HG02840 (cell line): ENCODE data around the gene CNTN1.

ENCODE experiments used
- ATAC-seq: cut with Tn5 transposase; IDR thresholded peaks from one replicate; pipeline ENCODE4 v1.9.1; 2021; ENCODE audit warnings: mild to moderate bottlenecking, moderate library complexity, moderate number of reproducible peaks; ENCODE audit not compliant: unreplicated experiment, low FRiP score

Gene CNTN1

DNA sequence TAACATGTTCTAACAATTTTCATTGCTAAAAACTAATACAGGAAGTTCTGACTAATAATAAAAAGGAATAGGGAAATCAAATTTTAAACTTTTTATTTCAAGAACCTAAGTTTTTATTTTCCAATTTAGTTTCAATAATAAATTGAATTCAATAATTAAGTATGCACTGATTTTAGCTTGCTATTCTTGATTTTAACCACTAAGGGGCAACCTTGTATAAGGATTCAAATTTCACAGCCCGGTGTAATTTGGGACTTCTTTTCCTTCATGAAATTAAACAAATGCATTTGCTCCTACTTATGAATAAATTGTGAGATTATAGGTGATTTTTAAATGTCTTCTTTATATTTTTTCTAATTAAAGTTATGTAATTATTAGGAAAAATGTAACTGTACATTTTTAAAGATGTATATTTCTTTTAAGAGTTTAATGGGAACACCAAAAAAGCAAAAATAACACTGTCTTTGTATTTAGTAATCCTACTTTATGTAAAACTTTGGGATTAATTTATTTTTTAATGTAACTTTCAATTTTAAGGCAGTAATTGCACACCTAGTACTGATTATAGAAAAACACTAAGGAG, 254.5 kb downstream of the CNTN1 start:
- ATAC-seq: no peak

DNA sequence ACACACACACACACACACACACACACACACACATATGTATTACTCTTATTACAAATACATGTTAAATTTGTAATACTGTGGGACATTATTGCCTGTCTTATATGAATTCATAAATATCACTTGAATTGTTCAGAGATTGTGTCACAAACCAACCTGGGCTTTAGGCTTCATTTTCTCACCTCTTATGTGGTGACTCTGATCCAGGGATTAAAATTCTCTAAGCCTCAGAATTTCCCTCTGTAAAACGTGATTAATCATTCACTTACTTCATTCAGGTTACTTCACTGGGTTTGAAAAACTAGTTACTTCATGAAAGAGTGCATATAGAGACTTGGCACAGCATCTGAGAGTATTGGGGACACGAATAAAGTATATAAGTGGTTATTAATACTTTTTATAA, 255.6 kb downstream of the CNTN1 start:
- ATAC-seq: no peak

DNA sequence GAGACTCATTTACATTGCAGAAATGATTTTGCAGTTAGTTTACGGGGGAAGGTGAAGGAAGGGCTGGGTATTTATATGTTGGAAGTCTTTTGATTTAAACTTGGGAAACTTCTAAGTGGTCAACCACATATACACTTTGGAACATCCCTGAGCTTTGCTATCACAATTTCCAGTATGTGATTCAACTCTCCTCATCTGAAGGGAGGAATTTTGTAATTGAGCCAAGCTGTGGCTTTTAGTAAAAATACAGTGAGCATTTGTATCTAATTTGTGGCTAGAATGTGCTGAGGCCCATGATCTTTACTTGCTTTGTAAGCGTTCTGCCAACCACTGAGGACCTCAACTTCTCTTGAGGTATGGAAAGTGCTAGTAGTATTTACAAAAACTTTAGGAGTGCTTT, 260.8 kb downstream of the CNTN1 start:
- no peak for ATAC-seq

DNA sequence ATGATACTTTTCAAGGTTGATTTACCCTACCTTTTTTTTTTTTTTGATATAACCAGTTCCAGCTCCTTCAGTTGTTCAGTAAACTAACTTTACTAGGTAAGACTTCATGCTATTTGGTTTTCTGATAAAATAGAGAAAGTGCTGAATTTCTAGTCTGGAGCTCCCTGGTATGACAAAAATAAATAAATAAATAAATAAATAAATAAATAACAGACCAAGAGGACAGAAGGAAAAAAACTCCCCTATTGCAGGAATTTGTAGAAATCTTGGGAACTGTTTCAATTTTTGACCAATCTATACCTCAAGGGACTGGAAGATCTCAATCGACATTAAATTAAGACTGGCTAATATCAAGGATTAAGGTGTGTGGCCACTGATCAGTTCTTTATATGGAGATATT, 265.2 kb downstream of the CNTN1 start:
- no peak for ATAC-seq

DNA sequence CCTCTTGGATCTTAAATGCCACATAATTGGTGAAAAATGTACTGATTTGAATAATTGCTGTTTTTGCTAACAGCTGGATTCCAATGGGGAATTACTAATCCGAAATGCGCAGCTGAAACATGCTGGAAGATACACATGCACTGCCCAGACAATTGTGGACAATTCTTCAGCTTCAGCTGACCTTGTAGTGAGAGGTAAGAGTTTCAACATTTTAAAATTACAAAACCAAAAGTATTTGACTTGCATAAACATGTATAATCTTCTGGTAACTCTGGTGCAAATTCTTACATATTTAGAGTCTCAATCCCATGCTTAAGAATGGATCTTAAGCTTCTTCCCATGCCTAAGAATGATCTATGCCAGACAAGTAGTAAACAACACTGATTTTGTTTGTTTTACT, 266.8 kb downstream of the CNTN1 start:
- no peak for ATAC-seq

DNA sequence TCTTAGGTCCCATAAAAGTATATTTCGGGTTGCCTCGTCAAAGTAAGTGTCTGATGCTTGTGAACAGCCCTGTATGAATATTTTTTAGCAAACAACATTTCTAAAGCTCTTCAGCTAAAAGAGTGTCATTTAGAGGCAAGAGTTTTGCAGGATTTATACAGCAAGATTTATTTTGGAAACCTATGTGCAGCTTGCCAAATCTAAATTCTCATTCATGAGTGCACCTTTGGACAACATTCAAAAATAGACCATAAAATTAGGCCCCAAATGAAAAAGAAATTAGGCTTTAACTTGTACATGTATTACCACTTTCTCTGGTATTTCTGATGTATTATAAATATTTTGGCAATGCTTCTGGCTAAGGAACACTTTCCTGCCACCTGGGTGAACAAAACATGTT, 271.5 kb downstream of the CNTN1 start:
- no peak for ATAC-seq

DNA sequence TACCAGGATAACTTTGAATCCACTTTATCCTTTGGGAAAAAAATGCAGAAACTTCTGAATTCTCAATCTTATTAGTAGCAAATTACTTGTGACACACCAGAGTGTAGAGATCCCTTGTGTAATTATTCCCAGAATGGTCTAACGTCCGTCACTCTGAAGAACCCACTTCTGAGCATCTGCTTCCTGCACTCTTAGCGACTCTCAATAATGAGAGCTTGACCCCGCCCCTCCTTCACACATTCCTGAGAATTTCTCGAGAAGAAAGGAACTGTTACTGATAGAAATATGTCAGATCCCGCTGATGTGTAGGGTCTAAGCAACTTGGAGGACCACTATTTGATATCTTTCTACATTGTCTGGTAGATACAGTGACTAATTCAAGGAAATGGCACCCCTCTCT, 277.6 kb downstream of the CNTN1 start:
- no peak for ATAC-seq

DNA sequence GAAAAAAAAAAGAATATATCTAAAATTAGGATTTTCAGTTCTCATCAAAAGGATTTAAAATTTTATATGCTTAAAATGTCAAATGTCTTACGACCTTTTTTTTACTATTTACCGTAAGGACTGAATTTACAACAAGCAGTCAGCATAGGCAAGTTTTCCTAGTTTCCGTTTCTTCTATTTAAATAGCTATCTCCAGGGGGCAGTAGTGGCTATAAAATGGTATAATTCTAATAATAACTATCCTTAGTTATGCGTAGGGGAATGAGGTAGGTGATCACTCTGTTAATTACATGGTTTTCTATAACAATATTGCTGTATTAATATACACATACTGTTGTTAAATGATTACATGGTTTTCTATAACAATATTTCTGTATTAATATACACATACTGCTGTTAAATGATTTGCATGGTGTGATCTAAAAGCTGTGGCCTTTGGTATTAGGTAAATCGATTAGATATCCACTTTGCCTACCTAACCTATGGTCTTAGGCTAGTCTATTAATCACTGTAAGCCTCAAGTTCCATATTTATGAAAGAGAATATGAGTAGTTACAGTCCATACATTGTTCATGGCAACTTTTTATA, 278.2 kb downstream of the CNTN1 start:
- no peak for ATAC-seq

DNA sequence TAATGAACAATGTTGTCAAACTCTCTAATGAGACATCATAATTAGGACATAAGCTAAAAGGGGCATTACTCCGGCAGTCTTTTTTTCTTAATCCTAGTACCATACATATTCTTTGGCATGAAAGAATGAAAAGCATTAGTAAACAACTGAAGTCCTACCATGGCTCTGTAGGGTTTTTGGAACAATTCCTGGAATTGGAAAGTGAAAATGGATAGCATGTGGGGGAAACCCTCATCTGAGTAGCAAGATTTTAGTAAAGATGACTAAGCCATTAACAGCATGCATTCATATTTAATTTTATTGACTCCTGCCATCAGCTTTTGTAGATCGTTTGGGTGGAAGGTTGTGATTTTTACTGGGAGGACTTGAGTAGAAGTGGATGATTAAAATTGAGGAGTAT, 279.7 kb downstream of the CNTN1 start:
- no peak for ATAC-seq

DNA sequence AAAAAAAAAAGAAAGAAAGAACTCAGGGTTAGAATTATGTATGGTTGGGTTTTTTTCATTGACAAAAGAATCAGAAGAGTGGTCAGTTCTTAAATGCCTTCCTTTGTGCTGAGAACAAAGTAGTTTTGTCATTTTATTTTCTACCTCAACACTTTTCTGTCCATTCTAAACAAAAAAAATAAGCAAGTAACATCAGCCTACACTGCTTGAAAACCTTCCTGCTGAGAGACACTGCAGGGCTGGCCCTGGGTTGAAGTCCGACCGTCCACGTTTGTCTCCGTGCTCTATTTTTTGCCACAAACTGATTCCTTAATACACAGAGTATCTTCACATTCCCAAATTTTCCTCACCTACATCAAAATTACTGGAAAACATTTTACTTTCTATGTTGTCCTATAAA, 284.3 kb downstream of the CNTN1 start:
- no peak for ATAC-seq

DNA sequence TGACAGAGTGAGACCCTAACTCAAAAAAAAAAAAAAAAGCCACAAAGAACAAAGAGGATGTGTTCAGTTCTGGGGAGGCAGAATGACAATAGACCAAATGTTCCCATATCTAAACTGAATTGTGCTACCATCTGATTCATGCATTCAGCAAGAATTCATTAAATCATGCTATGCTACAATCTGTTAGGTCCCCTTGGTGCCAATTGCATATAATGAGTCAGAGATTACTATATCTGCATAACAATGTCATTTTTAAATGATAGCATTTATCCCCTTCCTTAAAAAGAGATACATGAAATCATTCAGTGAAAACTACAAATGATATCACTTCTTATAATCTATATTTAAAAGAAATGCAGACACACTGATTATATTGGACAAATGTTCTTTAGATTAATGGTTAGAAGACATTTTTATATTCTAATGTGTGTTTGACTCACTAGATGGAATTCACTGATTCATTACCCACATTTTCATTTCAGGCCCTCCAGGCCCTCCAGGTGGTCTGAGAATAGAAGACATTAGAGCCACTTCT, 288.3 kb downstream of the CNTN1 start:
- ATAC-seq: no peak

DNA sequence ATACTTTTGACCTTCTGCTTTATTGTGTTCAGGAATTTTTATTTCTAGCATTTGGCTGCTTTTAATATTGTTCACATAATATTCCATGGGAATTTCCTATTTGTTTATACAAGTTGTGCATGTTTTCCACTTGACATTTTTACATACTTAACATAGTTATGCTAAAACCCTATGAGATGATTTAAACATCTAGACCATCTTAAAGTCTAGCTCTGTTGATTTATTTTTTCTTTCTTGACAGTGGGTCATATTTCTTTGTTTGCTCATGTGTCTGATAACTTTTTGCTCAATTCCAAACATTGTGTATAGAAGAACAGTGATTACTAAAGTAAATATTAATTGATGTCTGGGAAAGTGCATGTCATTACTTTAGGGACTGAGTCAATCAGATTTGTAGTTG, 293.8 kb downstream of the CNTN1 start:
- no peak for ATAC-seq

DNA sequence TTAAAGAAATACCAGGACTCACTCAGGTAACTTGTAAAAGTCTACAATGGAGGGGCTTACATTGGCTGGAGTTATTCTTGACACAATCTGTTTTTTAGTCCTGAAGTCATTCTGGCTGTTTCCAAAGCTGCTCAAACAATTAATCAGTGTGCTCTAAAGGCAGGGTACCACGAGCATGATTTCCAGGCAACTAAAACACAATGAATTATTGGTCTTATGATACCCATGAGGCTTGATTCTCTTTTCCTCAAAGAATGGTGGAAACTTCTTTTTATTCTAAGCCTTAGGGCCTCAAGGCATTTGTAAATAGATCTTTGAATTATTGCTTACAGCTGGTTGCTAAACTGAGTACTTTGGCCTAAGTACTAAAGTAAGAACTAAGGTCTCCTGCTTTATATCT, 296.1 kb downstream of the CNTN1 start:
- no peak for ATAC-seq

DNA sequence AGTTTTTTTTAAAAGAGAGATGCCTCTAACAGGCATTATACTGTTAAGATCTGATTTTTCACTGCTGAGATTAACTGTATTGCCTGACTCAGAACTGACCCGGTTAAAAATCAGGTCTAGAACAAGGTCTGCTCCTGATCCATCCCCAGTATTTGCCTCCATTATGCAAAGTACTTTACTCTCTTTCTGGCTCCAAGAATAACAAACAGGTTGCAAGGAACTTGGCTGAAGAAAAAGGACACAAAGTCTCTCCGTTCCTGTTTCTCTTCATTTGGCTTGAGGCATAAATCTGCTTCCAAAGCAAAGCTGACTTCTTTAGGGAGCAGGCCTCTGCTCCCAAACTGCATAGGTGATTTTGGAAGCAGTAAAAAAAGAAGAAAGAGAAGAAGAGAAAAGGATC, 296.6 kb downstream of the CNTN1 start:
- no peak for ATAC-seq

DNA sequence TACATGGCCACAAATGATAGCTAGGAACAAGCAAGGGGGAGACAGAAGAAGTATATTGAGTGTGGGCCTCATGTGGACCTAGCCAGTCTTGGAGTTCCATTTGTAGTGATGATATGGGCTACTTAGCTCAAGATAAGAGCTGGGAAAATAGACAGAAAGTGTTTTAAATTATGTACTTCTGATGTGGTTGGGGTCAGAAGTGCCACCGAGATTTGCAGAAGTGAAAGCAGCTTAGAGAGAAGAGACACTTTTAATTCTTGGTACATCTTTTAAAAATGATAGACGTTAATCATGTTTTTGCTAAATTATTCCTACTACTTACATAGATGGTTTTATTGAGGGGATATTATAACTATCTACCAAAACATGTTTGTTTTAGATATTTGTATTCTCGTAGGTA, 297.5 kb downstream of the CNTN1 start:
- no peak for ATAC-seq

DNA sequence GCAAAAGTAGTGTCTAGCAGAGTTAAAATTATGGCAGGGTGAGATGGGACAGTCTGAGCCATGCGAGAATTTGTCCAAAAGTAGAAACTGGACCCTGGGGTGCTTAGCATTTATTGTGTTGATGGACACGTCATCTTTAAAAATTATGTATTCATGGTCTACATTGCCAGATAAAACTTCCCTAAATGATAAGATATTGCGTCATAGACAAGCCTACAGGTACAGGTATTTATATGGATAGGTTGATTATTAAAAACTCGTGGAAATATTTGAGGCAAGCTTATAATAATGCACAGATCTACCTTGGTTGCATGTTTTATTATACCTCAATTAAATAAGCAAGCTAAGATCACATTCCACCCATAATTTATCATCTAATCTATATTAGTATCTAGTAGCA, 299.9 kb downstream of the CNTN1 start:
- no peak for ATAC-seq

DNA sequence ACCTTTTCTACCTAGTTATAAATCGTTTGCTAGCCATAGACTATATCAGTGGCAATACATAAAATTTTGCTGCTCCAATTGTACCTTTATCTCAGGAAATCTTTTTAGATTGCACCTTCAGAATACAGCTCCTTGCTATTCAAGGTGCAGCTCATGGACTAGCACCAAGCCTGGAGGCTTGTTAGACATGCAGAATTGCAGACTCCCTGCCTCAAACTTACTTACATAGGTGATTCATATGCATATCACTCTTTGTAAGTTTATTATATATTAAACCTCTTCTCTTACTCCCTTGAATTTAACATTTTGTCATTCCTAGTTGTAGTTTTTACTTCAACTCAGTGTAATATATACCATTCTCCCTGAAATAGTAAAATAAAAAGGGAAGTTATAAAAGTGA, 300.4 kb downstream of the CNTN1 start:
- ATAC-seq: no peak

DNA sequence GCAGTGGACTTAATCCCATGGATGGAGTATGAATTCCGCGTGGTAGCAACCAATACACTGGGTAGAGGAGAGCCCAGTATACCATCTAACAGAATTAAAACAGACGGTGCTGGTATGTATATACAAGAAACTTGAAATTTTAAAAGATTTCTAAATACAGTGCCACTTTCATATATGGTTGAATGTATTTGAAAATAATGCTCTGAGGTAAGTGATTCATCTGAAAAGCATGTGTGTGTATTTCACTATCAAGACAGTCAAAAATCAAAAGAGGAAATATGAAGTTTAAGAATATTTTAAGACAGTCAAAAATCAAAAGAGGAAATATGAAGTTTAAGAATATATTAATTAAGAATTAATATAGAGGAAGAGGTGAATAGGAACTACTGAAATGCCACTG, 300.9 kb downstream of the CNTN1 start:
- no peak for ATAC-seq

DNA sequence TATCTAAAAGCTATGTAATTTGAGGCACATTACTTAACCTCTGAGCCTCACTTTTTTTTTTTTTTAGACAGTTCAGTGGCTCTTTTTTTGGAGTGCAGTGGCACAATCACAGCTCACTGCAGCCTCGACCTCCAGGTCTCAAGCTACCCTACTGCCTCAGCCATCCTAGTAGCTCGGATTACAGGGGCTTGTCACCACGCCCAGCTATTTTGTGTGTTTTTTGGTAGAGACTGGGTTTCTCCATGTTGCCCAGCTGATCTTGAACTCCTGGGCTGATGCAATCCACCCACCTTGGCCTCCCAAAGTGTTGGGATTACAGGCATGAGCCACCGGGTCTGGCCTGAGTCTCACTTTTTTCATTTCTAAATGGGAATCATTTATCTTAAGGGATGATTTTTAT, 303.9 kb downstream of the CNTN1 start:
- ATAC-seq: no peak

DNA sequence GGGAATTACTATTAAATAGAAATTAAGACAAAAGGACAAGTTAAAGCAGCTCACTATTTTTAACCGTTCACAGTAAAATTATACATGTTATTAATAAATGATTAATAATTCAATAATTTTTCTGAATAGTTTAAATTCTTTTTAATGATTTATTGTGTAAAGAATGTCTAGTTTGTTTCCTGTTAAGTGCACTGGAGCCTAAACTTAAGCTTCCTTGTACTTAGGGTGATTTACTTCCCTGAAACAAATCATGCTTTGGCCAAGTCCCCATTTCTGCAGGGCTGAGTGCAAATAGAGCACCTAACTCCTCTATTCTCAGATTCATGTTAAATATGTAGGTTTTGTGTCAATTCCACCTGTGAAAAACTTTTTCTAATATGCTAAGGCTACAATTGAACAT, 307.0 kb downstream of the CNTN1 start:
- no peak for ATAC-seq

DNA sequence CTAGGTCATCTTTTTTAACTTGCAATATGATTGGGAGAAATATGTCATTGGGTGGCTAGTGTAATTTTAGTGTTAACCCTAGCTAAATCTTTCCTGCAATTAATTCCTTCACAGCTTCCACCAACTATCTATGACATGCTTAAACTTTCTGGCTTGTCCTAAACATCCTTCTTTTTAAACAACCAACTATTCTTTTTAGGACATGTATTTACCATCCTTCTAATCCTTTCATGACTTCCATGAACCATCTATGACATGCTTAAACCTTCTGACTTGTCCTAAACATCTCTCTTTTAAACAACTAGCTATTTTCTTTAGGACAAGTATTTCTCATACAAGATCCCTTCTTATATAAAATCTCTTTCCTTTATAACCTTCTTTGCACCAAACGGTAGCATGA, 316.2 kb downstream of the CNTN1 start:
- no peak for ATAC-seq

DNA sequence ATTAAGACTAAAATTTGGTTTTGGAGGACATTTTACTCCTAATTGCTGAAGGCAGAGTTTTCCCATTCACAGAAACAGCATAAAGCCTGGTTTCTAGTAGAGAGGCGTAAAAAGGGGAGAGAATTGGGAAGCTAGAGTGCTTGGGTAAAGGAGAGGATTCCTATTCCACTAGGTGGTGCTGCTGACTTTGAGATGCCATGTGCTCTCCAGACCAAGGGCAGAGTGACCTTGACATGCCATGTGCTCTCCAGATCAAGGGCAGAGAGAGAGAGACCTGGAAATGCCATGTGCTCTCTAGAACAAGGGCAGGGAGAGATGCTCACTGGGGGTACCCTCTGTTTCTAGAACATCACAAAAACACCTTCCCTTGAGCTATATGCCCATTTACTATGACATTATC, 319.7 kb downstream of the CNTN1 start:
- ATAC-seq: no peak
